GM19023 (cell line): Measurements from ENCODE around the gene DQX1.
"Not testable (repeated sequence)": the region's sequence is repeated elsewhere in the genome, so short reads cannot be mapped to it uniquely, and the experiment has no call there.

Experiments
- ATAC-seq: cut with Tn5 transposase; IDR thresholded peaks from one replicate; pipeline ENCODE4 v1.9.1; 2021; ENCODE audit warnings: mild to moderate bottlenecking, moderate library complexity; ENCODE audit not compliant: unreplicated experiment

DQX1 gene

GRCh38 chr2:74471332-74472065 lies 54.5 kb downstream of the DQX1 start:
- ATAC-seq: no peak

- not testable (repeated sequence) for ATAC-seq
These were observed 55.3 kb downstream of the DQX1 start for GRCh38 chr2:74470742-74471141.
